GM12878 (cell line): ENCODE results near the gene NCBP3. TPM values are rescaled to one million over a fixed set of nuclear protein-coding genes. Genes with fewer than 3 reads are reported as not detected.

ENCODE experiments used
- ATAC-seq: fragments of 200-7000 bp; cut with Tn5 transposase; 3 replicates; pipeline ENCODE4 v1.9.1; 2020; ENCODE audit warnings: mild to moderate bottlenecking, moderate library complexity
- BruUV-seq: library from RNA; stranded (reverse); fragments of 400-500 nt; replicated peaks from 2 replicates; lab custom pipeline; 2021; lab: Mats Ljungman, UMichigan
- CTCF ChIA-PET: fragments of 300-600 bp; sonication (Branson Sonifier 250); formaldehyde crosslinking; extraction: SDS; loops from one replicate; lab custom pipeline; 2021; ENCODE audit warnings: inconsistent platforms; lab: Yijun Ruan, JAX
- POLR2A ChIA-PET: fragments of 350-600 bp; formaldehyde crosslinking; extraction: SDS; loops from one replicate; lab custom pipeline; 2021; ENCODE audit warnings: inconsistent platforms; lab: Charles Lee
- RAD21 ChIA-PET: fragments of 300-600 bp; sonication (Branson Sonifier 250); formaldehyde crosslinking; loops from one replicate; lab custom pipeline; 2023; ENCODE audit warnings: antibody characterized with exemption; ENCODE audit not compliant: unreplicated experiment; lab: Charles Lee
- SMC1A ChIA-PET: fragments of 300-600 bp; sonication (Branson Sonifier 250); formaldehyde crosslinking; loops from one replicate; lab custom pipeline; 2023; ENCODE audit not compliant: unreplicated experiment, uncharacterized antibody; lab: Charles Lee
- DNase-seq: peaks from one replicate; pipeline ENCODE4 v3.0.0-alpha.2; 2011; ENCODE audit warnings: low read depth, low spot score
- FAIRE-seq: peaks from 3 replicates; lab custom pipeline; 2011; peaks lifted over from hg19 to GRCh38; lab: Jason Lieb, UNC
- H2AFZ ChIP-seq: 2 replicates; pipeline ENCODE4 v1.6.0; 2011; ENCODE audit warnings: low read depth, low read length, control low read depth; ENCODE audit not compliant: control insufficient read depth
- H3K27ac ChIP-seq: 2 replicates; pipeline ENCODE4 v1.5.1; 2011; ENCODE audit warnings: control low read depth; ENCODE audit not compliant: control insufficient read depth, insufficient read depth
- H3K27me3 ChIP-seq, 2 experiments: replicated peaks in 1 of 2; 2 replicates each; pipeline versions ENCODE4 v1.6.0 to v1.6.1; 2011; ENCODE audit warnings: low read length in 1 of 2; ENCODE audit not compliant: control insufficient read depth in 2 of 2, insufficient read depth in 2 of 2
- H3K36me3 ChIP-seq, 2 experiments: 2 replicates each; pipeline ENCODE4 v1.5.1; 2011; ENCODE audit warnings: low read length in 1 of 2; ENCODE audit not compliant: control insufficient read depth in 2 of 2, insufficient read depth in 2 of 2
- H3K4me1 ChIP-seq: 2 replicates; pipeline ENCODE4 v1.6.1; 2011; ENCODE audit warnings: mild to moderate bottlenecking, low read length, moderate library complexity, mixed read lengths; ENCODE audit not compliant: control insufficient read depth, insufficient read depth
- H3K4me2 ChIP-seq: 2 replicates; pipeline ENCODE4 v1.6.0; 2011; ENCODE audit warnings: control low read depth; ENCODE audit not compliant: control insufficient read depth, insufficient read depth
- H3K4me3 ChIP-seq: fragments of 200-600 bp; sonication (generic); 2 replicates; pipeline ENCODE4 v1.5.1; 2016
- H3K79me2 ChIP-seq: 2 replicates; pipeline ENCODE4 v1.6.0; 2011; ENCODE audit warnings: low read length; ENCODE audit not compliant: control insufficient read depth, insufficient read depth
- H3K9ac ChIP-seq: 2 replicates; pipeline ENCODE4 v1.8.0; 2011; ENCODE audit warnings: low read length, control low read depth, mixed read lengths; ENCODE audit not compliant: control insufficient read depth, insufficient read depth
- H3K9me3 ChIP-seq: replicated peaks from 3 replicates; pipeline ENCODE4 v1.5.1; 2011; ENCODE audit warnings: mild to moderate bottlenecking, low read length; ENCODE audit not compliant: control insufficient read depth, insufficient read depth
- H4K20me1 ChIP-seq: 2 replicates; pipeline ENCODE4 v1.6.0; 2011; ENCODE audit not compliant: control insufficient read depth, insufficient read depth
- BHLHE40 ChIP-seq, 2 experiments: fragments of 450-650 bp in 1 of 2; IDR thresholded peaks; 2 replicates each; pipeline ENCODE4 v1.6.1; 2011 to 2017; ENCODE audit warnings: low read depth in 2 of 2, borderline replicate concordance in 1 of 2, improper control_type of control experiment in 1 of 2, low read length in 1 of 2, mild to moderate bottlenecking in 1 of 2
- CREM ChIP-seq: IDR thresholded peaks from 2 replicates; pipeline ENCODE4 v1.6.1; 2014; ENCODE audit warnings: antibody characterized with exemption, low read depth
- HDAC2 ChIP-seq: fragments of 200-600 bp; sonication (generic); IDR thresholded peaks from 2 replicates; pipeline ENCODE4 v1.6.1; 2017
- LARP7 ChIP-seq: fragments of 450-650 bp; IDR thresholded peaks from 2 replicates; pipeline ENCODE4 v1.6.1; 2017; ENCODE audit warnings: mild to moderate bottlenecking
- NBN ChIP-seq: fragments of 450-650 bp; IDR thresholded peaks from 2 replicates; pipeline ENCODE4 v1.6.1; 2016
- RCOR1 ChIP-seq: conservative IDR thresholded peaks from 2 replicates; pipeline ENCODE4 v1.6.1; 2012; ENCODE audit warnings: low read depth, low read length, improper control_type of control experiment
- RFX5 ChIP-seq: IDR thresholded peaks from 2 replicates; pipeline ENCODE4 v1.6.1; 2011; ENCODE audit warnings: low read depth, low read length, improper control_type of control experiment
- SREBF1 ChIP-seq: IDR thresholded peaks from 2 replicates; pipeline ENCODE4 v1.6.1; 2012; ENCODE audit warnings: mild to moderate bottlenecking, low read length
- SUZ12 ChIP-seq: fragments of 200-600 bp; sonication (generic); IDR thresholded peaks from one replicate; pipeline ENCODE4 v1.6.1; 2018; ENCODE audit warnings: antibody characterized with exemption, mild to moderate bottlenecking; ENCODE audit not compliant: unreplicated experiment
- ZNF207 ChIP-seq: fragments of 450-650 bp; IDR thresholded peaks from 2 replicates; pipeline ENCODE4 v1.6.1; 2014; ENCODE audit warnings: antibody characterized with exemption, mild to moderate bottlenecking, borderline replicate concordance
- ZNF274 ChIP-seq: IDR thresholded peaks from one replicate; pipeline ENCODE4 v1.8.0; 2011; ENCODE audit not compliant: insufficient read length, insufficient read depth
- ZNF384 ChIP-seq: IDR thresholded peaks from 2 replicates; pipeline ENCODE4 v1.6.1; 2012; ENCODE audit warnings: low read depth, mild to moderate bottlenecking, low read length, improper control_type of control experiment, borderline replicate concordance
- WGBS: methylation state at CpG from one replicate; pipeline ENCODE4 v1.1.6; 2016; ENCODE audit warnings: low lambda C conversion rate; ENCODE audit not compliant: insufficient replicate concordance, insufficient coverage; ENCODE audit errors: missing lambda C conversion rate; 5-methylcytosine and 5-hydroxymethylcytosine counted together
- in situ Hi-C: fragments of 300-500 bp; cut with MboI; formaldehyde crosslinking; loops from 9 replicates; pipeline ENCODE4 v1.14.3; 2018; ENCODE audit warnings: mixed read lengths
- intact Hi-C: fragments of 100-400 bp; cut with micrococcal nuclease; formaldehyde crosslinking; loops from one replicate; pipeline ENCODE4 v1.14.2; 2022; ENCODE audit not compliant: unreplicated experiment
- polyA plus RNA-seq, 11 experiments: library from polyadenylated mRNA; depleted of rRNA in 4 of 11; unstranded in 6 of 11; stranded (reverse) in 5 of 11; fragments of >200 nt; fragmentation: Nextera tagmentation in 4 of 11; fragmentation: Illumina TruSeq in 1 of 11; extraction: Ambion mirVana in 4 of 11; extraction: Trizol in 1 of 11; gene quantifications; 1 replicate in 1 of 11; 2 replicates in 10 of 11; pipeline versions ENCODE4 v1.2.1 to v1.2.3, GENCODE V29; 2011 to 2016; ENCODE audit warnings: inconsistent platforms in 2 of 11, missing spikeins in 2 of 11, low read depth in 1 of 11
- total RNA-seq, 4 experiments: library from RNA; depleted of rRNA in 3 of 4; stranded (reverse); fragments of >200 nt in 3 of 4; fragmentation: Illumina TruSeq in 1 of 4; extraction: Trizol in 1 of 4; gene quantifications; 2 replicates each; pipeline versions ENCODE4 v1.2.1 to v1.2.3, GENCODE V29; 2013 to 2021
- TF ChIP-seq, protein P1 (sequence below): fragments of 450-650 bp; IDR thresholded peaks from 2 replicates; pipeline ENCODE4 v1.6.1; 2017; ENCODE audit warnings: mild to moderate bottlenecking, low read depth, inconsistent platforms; ENCODE audit not compliant: poor library complexity, severe bottlenecking
- TF ChIP-seq, protein P2 (sequence below): fragments of 450-650 bp; IDR thresholded peaks from 2 replicates; pipeline ENCODE4 v1.6.1; 2014; ENCODE audit warnings: mild to moderate bottlenecking
- TF ChIP-seq, protein P3 (sequence below): fragments of 450-650 bp; IDR thresholded peaks from 2 replicates; pipeline ENCODE4 v1.6.1; 2017; ENCODE audit warnings: antibody characterized with exemption, mild to moderate bottlenecking, moderate library complexity
- TF ChIP-seq, protein P4 (sequence below): fragments of 450-650 bp; IDR thresholded peaks from 2 replicates; pipeline ENCODE4 v1.6.1; 2016; ENCODE audit warnings: mild to moderate bottlenecking

The NCBP3 gene
- total and polyA plus RNA-seq, 10 of the 15 experiments (the other 5 are each of a cell fraction or from before 2014, with no cell fraction given): 5.2 to 32.0 (median 23.2) TPM

DNA sequence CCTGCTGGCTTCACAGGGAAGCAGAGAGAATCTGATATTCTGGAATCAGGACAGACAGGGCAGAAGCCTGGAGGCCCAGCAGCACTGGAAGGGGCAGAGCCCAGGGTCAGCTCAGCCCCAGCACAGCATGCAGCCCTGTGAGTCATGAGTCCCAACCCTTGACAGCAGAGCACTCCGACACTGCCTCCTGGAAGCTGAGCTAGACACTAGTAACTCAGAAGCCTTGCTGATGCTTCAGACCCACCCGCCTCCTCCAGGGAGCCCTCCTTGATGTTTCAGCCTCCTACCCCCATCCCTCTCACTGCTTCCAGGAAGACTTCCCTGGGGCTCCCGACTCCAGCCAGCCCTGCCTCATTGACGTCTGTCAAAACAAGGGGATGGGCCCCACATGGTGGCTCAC, 39.9 kb upstream of the NCBP3 start (continued):
- no peak for TF ChIP-seq ZNF207
- TF ChIP-seq NBN: no peak

DNA sequence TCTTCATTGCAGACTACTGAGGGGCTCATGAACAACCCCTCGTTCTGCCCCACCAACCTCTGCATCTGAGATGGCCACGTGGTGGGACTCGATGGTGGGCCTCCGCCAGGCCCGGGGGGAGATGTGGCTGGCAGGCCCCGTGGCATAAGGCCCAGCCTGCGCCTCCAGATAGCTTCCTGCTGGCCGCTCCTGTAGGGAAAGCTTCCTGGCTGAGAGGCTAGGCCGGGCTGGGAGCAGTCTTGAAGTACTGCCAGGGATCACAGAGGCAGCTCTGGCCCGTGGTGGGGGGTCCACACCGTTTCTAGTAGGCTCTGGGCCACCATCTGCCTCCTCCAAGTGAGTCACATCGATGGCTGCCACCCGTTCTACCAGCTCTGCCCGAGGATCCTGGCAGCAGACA, 39.2 kb upstream of the NCBP3 start:
- ATAC-seq: no peak
- CTCF ChIA-PET: interaction anchor here (1.4 kb wide), 1 partner anchor 29 kb away, joined by 3 read pairs; no protein-coding TSS in a partner anchor
- Histone ChIP-seq H3K9me3 (no peaks in the 10 kb centered on the region), H3K4me1 (no peaks in the 10 kb centered on the region; the same call in 1 of the 2 replicates), H3K27ac (no peak overlapping the region), H3K9ac (no peak overlapping the region), H2AFZ (no peak overlapping the region), H3K79me2 (no peaks in the 10 kb centered on the region), H3K4me2 (no peak overlapping the region), H3K27me3 (no peaks in the 10 kb centered on the region), H3K4me3 (no peak overlapping the region), H3K36me3 (no peaks in the 10 kb centered on the region), H4K20me1 (no peaks in the 10 kb centered on the region)
- TF ChIP-seq RFX5 (no peak), ZNF384 (no peak), LARP7 (no peak), HDAC2 (no peak), SREBF1 (no peak), RCOR1 (no peak), ZNF274 (no peak), BHLHE40 (IDR thresholded peaks at IDR 0.05; ENCODE audit: borderline replicate concordance in 1 of 2, low read depth in 2 of 2, low read length in 1 of 2) (no peak), CREM (no peak), SUZ12 (no peak)
- TF ChIP-seq, protein P1, sequence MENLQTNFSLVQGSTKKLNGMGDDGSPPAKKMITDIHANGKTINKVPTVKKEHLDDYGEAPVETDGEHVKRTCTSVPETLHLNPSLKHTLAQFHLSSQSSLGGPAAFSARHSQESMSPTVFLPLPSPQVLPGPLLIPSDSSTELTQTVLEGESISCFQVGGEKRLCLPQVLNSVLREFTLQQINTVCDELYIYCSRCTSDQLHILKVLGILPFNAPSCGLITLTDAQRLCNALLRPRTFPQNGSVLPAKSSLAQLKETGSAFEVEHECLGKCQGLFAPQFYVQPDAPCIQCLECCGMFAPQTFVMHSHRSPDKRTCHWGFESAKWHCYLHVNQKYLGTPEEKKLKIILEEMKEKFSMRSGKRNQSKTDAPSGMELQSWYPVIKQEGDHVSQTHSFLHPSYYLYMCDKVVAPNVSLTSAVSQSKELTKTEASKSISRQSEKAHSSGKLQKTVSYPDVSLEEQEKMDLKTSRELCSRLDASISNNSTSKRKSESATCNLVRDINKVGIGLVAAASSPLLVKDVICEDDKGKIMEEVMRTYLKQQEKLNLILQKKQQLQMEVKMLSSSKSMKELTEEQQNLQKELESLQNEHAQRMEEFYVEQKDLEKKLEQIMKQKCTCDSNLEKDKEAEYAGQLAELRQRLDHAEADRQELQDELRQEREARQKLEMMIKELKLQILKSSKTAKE: no peak
- TF ChIP-seq, protein P2, sequence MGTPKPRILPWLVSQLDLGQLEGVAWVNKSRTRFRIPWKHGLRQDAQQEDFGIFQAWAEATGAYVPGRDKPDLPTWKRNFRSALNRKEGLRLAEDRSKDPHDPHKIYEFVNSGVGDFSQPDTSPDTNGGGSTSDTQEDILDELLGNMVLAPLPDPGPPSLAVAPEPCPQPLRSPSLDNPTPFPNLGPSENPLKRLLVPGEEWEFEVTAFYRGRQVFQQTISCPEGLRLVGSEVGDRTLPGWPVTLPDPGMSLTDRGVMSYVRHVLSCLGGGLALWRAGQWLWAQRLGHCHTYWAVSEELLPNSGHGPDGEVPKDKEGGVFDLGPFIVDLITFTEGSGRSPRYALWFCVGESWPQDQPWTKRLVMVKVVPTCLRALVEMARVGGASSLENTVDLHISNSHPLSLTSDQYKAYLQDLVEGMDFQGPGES: no peak
- TF ChIP-seq, protein P3, sequence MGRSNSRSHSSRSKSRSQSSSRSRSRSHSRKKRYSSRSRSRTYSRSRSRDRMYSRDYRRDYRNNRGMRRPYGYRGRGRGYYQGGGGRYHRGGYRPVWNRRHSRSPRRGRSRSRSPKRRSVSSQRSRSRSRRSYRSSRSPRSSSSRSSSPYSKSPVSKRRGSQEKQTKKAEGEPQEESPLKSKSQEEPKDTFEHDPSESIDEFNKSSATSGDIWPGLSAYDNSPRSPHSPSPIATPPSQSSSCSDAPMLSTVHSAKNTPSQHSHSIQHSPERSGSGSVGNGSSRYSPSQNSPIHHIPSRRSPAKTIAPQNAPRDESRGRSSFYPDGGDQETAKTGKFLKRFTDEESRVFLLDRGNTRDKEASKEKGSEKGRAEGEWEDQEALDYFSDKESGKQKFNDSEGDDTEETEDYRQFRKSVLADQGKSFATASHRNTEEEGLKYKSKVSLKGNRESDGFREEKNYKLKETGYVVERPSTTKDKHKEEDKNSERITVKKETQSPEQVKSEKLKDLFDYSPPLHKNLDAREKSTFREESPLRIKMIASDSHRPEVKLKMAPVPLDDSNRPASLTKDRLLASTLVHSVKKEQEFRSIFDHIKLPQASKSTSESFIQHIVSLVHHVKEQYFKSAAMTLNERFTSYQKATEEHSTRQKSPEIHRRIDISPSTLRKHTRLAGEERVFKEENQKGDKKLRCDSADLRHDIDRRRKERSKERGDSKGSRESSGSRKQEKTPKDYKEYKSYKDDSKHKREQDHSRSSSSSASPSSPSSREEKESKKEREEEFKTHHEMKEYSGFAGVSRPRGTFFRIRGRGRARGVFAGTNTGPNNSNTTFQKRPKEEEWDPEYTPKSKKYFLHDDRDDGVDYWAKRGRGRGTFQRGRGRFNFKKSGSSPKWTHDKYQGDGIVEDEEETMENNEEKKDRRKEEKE: no peak
- TF ChIP-seq, protein P4, sequence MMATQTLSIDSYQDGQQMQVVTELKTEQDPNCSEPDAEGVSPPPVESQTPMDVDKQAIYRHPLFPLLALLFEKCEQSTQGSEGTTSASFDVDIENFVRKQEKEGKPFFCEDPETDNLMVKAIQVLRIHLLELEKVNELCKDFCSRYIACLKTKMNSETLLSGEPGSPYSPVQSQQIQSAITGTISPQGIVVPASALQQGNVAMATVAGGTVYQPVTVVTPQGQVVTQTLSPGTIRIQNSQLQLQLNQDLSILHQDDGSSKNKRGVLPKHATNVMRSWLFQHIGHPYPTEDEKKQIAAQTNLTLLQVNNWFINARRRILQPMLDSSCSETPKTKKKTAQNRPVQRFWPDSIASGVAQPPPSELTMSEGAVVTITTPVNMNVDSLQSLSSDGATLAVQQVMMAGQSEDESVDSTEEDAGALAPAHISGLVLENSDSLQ: no peak
- RAD21 ChIA-PET: interaction anchor here (0.6 kb wide), 1 partner anchor 163 kb away, joined by 3 read pairs; no protein-coding TSS in a partner anchor
- POLR2A ChIA-PET: no interaction called here
- in situ Hi-C loops (no loop called here), intact Hi-C loops (no loop called here)
- no peak for FAIRE-seq
- no TSS peak for BruUV-seq
- 44% methylated on average over 14 of the region's 14 CpGs for WGBS
- SMC1A ChIA-PET: interaction anchor here (1.0 kb wide), 1 partner anchor 9 kb away, joined by 3 read pairs; no protein-coding TSS in a partner anchor
- no peak for DNase-seq
